ENCODE measurements around the gene FTL. TPM values are rescaled to one million over a fixed set of nuclear protein-coding genes. Genes with fewer than 3 reads are reported as not detected.

FTL gene
- total and polyA plus RNA-seq, 2 donors from 2014 or later = 1,841 to 17,016 TPM

- intact Hi-C loops (cut with DNase I) = no loop called here
- peak in 3 of 5 donors; percentile 64 to 92 (median 74) for DNase-seq
- H3K27ac ChIP-seq (ENCODE audit: low read depth in 2 of 2, low read length in 2 of 2) = peak overlapping the region; percentile 83 to 92
- no peaks in the 10 kb centered on the region for H3K27me3 ChIP-seq (ENCODE audit: control insufficient read depth, insufficient read depth, low read length)
- no peaks in the 10 kb centered on the region for H3K9me3 ChIP-seq (ENCODE audit: control insufficient read depth in 2 of 3, insufficient read depth in 1 of 3, low read length in 3 of 3)
- H3K4me1 ChIP-seq (ENCODE audit: control insufficient read depth in 2 of 3, insufficient read depth in 2 of 3, low read depth in 1 of 3, low read length in 3 of 3) = peaks cover 0 to 26% (median 21%) of the 10 kb centered on the region in 3 donors
- FAIRE-seq = no peak
- TF ChIP-seq, protein P1, sequence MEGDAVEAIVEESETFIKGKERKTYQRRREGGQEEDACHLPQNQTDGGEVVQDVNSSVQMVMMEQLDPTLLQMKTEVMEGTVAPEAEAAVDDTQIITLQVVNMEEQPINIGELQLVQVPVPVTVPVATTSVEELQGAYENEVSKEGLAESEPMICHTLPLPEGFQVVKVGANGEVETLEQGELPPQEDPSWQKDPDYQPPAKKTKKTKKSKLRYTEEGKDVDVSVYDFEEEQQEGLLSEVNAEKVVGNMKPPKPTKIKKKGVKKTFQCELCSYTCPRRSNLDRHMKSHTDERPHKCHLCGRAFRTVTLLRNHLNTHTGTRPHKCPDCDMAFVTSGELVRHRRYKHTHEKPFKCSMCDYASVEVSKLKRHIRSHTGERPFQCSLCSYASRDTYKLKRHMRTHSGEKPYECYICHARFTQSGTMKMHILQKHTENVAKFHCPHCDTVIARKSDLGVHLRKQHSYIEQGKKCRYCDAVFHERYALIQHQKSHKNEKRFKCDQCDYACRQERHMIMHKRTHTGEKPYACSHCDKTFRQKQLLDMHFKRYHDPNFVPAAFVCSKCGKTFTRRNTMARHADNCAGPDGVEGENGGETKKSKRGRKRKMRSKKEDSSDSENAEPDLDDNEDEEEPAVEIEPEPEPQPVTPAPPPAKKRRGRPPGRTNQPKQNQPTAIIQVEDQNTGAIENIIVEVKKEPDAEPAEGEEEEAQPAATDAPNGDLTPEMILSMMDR (IDR thresholded peaks at IDR 0.05; ENCODE audit: borderline replicate concordance, extremely low read depth, insufficient read depth) = no peak
- peaks cover 3 to 20% (median 4%) of the 10 kb centered on the region in 3 donors for H3K36me3 ChIP-seq (ENCODE audit: control insufficient read depth in 2 of 3, insufficient read depth in 3 of 3, low read length in 3 of 3)
- peak overlapping the region in 1 of 3 donors; percentile 67 for H3K9ac ChIP-seq (ENCODE audit: low read length in 3 of 3)
- peak overlapping the region in 1 of 3 donors; percentile 39 for H3K4me3 ChIP-seq (ENCODE audit: low read length in 3 of 3)
Measured at GRCh38 chr19:48962029-48962848, 2.9 kb upstream of the FTL start.

- DNase-seq = no peak
- intact Hi-C loops (cut with DNase I) = no loop called here
- Histone ChIP-seq H3K4me3 (ENCODE audit: low read length in 3 of 3) (peak overlapping the region in 1 of 3 donors; percentile 57), H3K36me3 (ENCODE audit: control insufficient read depth in 2 of 3, insufficient read depth in 3 of 3, low read length in 3 of 3) (peaks cover 3 to 20% (median 4%) of the 10 kb centered on the region in 3 donors), H3K27me3 (ENCODE audit: control insufficient read depth, insufficient read depth, low read length) (no peaks in the 10 kb centered on the region), H3K9ac (ENCODE audit: low read length in 3 of 3) (peak overlapping the region in 1 of 3 donors; percentile 74), H3K9me3 (ENCODE audit: control insufficient read depth in 2 of 3, insufficient read depth in 1 of 3, low read length in 3 of 3) (no peaks in the 10 kb centered on the region), H3K27ac (ENCODE audit: low read depth in 2 of 2, low read length in 2 of 2) (peak overlapping the region; percentile 92 to 95), H3K4me1 (ENCODE audit: control insufficient read depth in 2 of 3, insufficient read depth in 2 of 3, low read depth in 1 of 3, low read length in 3 of 3) (peaks cover 0 to 26% (median 21%) of the 10 kb centered on the region in 3 donors)
- no peak for FAIRE-seq
- TF ChIP-seq, protein P1 (IDR thresholded peaks at IDR 0.05; ENCODE audit: borderline replicate concordance, extremely low read depth, insufficient read depth) = no peak
Measured at GRCh38 chr19:48962849-48963165, 2.3 kb upstream of the FTL start.

GRCh38 chr19:48963371-48964204, 1.5 kb upstream of the FTL start:
- intact Hi-C loops (cut with DNase I) = no loop called here
- FAIRE-seq = no peak
- TF ChIP-seq, protein P1 (IDR thresholded peaks at IDR 0.05; ENCODE audit: borderline replicate concordance, extremely low read depth, insufficient read depth) = no peak
- Histone ChIP-seq H3K36me3 (ENCODE audit: control insufficient read depth in 2 of 3, insufficient read depth in 3 of 3, low read length in 3 of 3) (peaks cover 3 to 28% (median 4%) of the 10 kb centered on the region in 3 donors), H3K27ac (ENCODE audit: low read depth in 2 of 2, low read length in 2 of 2) (peak overlapping the region; percentile 92 to 95), H3K4me3 (ENCODE audit: low read length in 3 of 3) (peak overlapping the region in 2 of 3 donors; percentile 57 to 73), H3K9ac (ENCODE audit: low read length in 3 of 3) (peak overlapping the region in 2 of 3 donors; percentile 57 to 74), H3K27me3 (ENCODE audit: control insufficient read depth, insufficient read depth, low read length) (no peaks in the 10 kb centered on the region), H3K9me3 (ENCODE audit: control insufficient read depth in 2 of 3, insufficient read depth in 1 of 3, low read length in 3 of 3) (no peaks in the 10 kb centered on the region), H3K4me1 (ENCODE audit: control insufficient read depth in 2 of 3, insufficient read depth in 2 of 3, low read depth in 1 of 3, low read length in 3 of 3) (peaks cover 0 to 29% (median 21%) of the 10 kb centered on the region in 3 donors)
- peak; percentile 64 to 94 (median 82) for DNase-seq
